HepG2 (cell line): ENCODE results near the gene SETD7. TPM values are rescaled to one million over a fixed set of nuclear protein-coding genes. Genes with fewer than 3 reads are reported as not detected.
A peak's percentile ranks its signal among the peaks of the same experiment; 100 is the strongest.

Experiments used
- BHLHE40 ChIP-seq: IDR thresholded peaks from 2 replicates; pipeline ENCODE4 v1.6.1; 2011; ENCODE audit warnings: low read length, improper control_type of control experiment
- CHCHD3 ChIP-seq: sonication (generic); formaldehyde crosslinking; IDR thresholded peaks from 2 replicates; pipeline ENCODE4 v1.8.0; 2022; ENCODE audit warnings: mild to moderate bottlenecking, missing genetic modification reagents, moderate library complexity
- DNMT3B ChIP-seq: conservative IDR thresholded peaks from 2 replicates; pipeline ENCODE4 v1.6.1; 2016; ENCODE audit warnings: missing biosample characterization, control low read depth
- HNRNPK ChIP-seq: fragments of 200-400 bp; formaldehyde crosslinking; IDR thresholded peaks from 2 replicates; pipeline ENCODE4 v1.6.1; 2018; ENCODE audit warnings: low read length, low read depth, moderate library complexity, mild to moderate bottlenecking; ENCODE audit not compliant: poor library complexity, severe bottlenecking
- KDM4B ChIP-seq: sonication (generic); formaldehyde crosslinking; IDR thresholded peaks from 2 replicates; pipeline ENCODE4 v1.4.0; 2020; ENCODE audit warnings: missing genetic modification reagents
- MAZ ChIP-seq, 2 experiments: sonication (generic) in 1 of 2; formaldehyde crosslinking in 1 of 2; IDR thresholded peaks; 2 replicates each; pipeline versions ENCODE4 v1.5.0 to v1.6.1; 2012 to 2020; ENCODE audit warnings: low read depth in 2 of 2, mild to moderate bottlenecking in 2 of 2, borderline replicate concordance in 1 of 2, improper control_type of control experiment in 1 of 2, low read length in 1 of 2, missing genetic modification reagents in 1 of 2, moderate library complexity in 1 of 2
- NFE2L1 ChIP-seq: sonication (generic); formaldehyde crosslinking; IDR thresholded peaks from 2 replicates; pipeline ENCODE4 v1.4.0; 2020; ENCODE audit warnings: missing genetic modification reagents, mild to moderate bottlenecking, borderline replicate concordance
- NR2F2 ChIP-seq: IDR thresholded peaks from 2 replicates; pipeline ENCODE4 v1.6.1; 2012; ENCODE audit warnings: low read depth, inconsistent platforms, borderline replicate concordance
- PCBP1 ChIP-seq: fragments of 200-400 bp; formaldehyde crosslinking; IDR thresholded peaks from 2 replicates; pipeline ENCODE4 v1.6.1; 2017; ENCODE audit warnings: mild to moderate bottlenecking, low read depth, low read length, borderline replicate concordance
- PRMT3 ChIP-seq: sonication (generic); formaldehyde crosslinking; IDR thresholded peaks from 2 replicates; pipeline ENCODE4 v1.8.1; 2022; ENCODE audit warnings: low read depth, mild to moderate bottlenecking, moderate library complexity, missing genetic modification reagents, borderline replicate concordance
- ZIK1 ChIP-seq: sonication (generic); formaldehyde crosslinking; IDR thresholded peaks from 2 replicates; pipeline ENCODE4 v1.5.0; 2020; ENCODE audit warnings: mild to moderate bottlenecking, low read depth, missing genetic modification reagents, borderline replicate concordance
- ZMYM3 ChIP-seq: sonication (generic); formaldehyde crosslinking; IDR thresholded peaks from 2 replicates; pipeline ENCODE4 v1.5.1; 2020; ENCODE audit warnings: mild to moderate bottlenecking, missing genetic modification reagents
- ZNF256 ChIP-seq: sonication (generic); formaldehyde crosslinking; conservative IDR thresholded peaks from 2 replicates; pipeline ENCODE4 v1.4.0; 2020; ENCODE audit warnings: missing genetic modification reagents
- ZNF354B ChIP-seq: sonication (generic); formaldehyde crosslinking; IDR thresholded peaks from 2 replicates; pipeline ENCODE4 v1.8.0; 2022; ENCODE audit warnings: mild to moderate bottlenecking, missing genetic modification reagents
- ZNF510 ChIP-seq: sonication (generic); formaldehyde crosslinking; IDR thresholded peaks from 2 replicates; pipeline ENCODE4 v1.4.0; 2020; ENCODE audit warnings: low read depth, mild to moderate bottlenecking, missing genetic modification reagents
- ZNF724P ChIP-seq: sonication (generic); formaldehyde crosslinking; IDR thresholded peaks from 2 replicates; pipeline ENCODE4 v1.8.0; 2022; ENCODE audit warnings: missing genetic modification reagents, borderline replicate concordance
- ZNF749 ChIP-seq: sonication (generic); formaldehyde crosslinking; IDR thresholded peaks from 2 replicates; pipeline ENCODE4 v1.8.0; 2022; ENCODE audit warnings: mild to moderate bottlenecking, missing genetic modification reagents, moderate library complexity, borderline replicate concordance
- ZNF891 ChIP-seq: sonication (generic); formaldehyde crosslinking; IDR thresholded peaks from 2 replicates; pipeline ENCODE4 v1.5.0; 2020; ENCODE audit warnings: mild to moderate bottlenecking, missing genetic modification reagents
- ZSCAN12 ChIP-seq: sonication (generic); formaldehyde crosslinking; IDR thresholded peaks from 2 replicates; pipeline ENCODE4 v1.9.0; 2021; ENCODE audit warnings: mild to moderate bottlenecking, missing genetic modification reagents
- polyA plus RNA-seq, 8 experiments: library from polyadenylated mRNA; depleted of rRNA in 3 of 8; stranded (reverse) in 7 of 8; unstranded in 1 of 8; fragments of >200 nt; fragmentation: Illumina TruSeq in 4 of 8; extraction: Trizol in 4 of 8; gene quantifications; 2 replicates each; pipeline versions ENCODE4 v1.2.1 to v1.2.3, GENCODE V29; 2011 to 2016; ENCODE audit warnings: low read depth in 4 of 8, missing spikeins in 1 of 8, mixed read lengths in 1 of 8; ENCODE audit not compliant: insufficient read depth in 1 of 8
- total RNA-seq, 5 experiments: library from RNA; depleted of rRNA; stranded (reverse); fragments of >200 nt; fragmentation: Illumina TruSeq; extraction: Trizol; gene quantifications; 2 replicates each; pipeline ENCODE4 v1.2.3, GENCODE V29; 2016; ENCODE audit warnings: low read depth in 1 of 5
- TF ChIP-seq, protein P1 (sequence below): sonication (generic); formaldehyde crosslinking; IDR thresholded peaks from 2 replicates; pipeline ENCODE4 v1.4.0; 2020; ENCODE audit warnings: missing genetic modification reagents, borderline replicate concordance
- TF ChIP-seq, protein P2 (sequence below): sonication (generic); formaldehyde crosslinking; IDR thresholded peaks from 2 replicates; pipeline ENCODE4 v1.5.1; 2020; ENCODE audit warnings: missing genetic modification reagents, mild to moderate bottlenecking, borderline replicate concordance
- TF ChIP-seq, protein P3 (sequence below): IDR thresholded peaks from 2 replicates; pipeline ENCODE4 v1.6.1; 2016; ENCODE audit warnings: missing biosample characterization, missing genetic modification reagents, low read depth

Gene SETD7
- total and polyA plus RNA-seq, 2 of the 13 experiments (the other 11 are each of a cell fraction or from before 2014, with no cell fraction given) = 0.08 to 0.22 TPM

DNA sequence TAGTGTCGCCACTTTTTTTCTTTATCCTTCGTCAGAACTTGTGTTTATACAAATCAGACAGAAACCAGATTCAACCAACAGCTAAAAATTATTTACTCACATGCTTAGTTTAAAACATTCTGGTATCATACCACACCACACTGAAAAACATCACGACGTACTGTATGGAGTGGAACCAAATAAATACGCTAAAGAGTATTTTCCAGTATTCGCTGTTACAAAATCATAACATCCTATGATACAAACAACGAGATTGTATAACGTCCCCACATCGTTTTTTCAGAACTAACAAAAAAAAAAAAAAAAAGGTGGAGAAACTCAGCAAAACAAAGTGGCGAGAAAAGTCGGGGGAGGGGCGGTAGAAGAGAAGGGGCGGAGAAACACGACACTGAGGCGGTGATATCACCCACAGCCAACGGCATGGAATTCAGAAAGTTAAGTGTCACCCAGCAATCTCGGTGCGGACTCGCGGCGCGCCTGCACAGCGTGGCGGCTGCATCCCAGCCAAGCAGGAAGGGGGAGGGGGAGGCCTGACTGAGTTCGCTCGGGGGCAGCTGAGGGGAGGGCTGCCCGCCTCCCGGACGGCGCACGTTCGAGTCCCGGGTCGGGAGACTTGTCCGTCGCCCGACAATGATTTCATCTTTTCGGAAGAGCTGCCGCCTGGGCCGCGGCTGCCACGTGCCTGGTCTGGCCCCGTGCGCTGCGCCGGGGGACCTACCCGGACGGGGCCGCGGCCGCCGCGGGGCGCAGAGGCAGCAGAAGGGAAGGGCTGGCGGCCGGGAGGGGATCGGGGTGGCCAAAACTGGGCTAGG is 920 bp downstream of the SETD7 start (continued):
- TF ChIP-seq, protein P1, sequence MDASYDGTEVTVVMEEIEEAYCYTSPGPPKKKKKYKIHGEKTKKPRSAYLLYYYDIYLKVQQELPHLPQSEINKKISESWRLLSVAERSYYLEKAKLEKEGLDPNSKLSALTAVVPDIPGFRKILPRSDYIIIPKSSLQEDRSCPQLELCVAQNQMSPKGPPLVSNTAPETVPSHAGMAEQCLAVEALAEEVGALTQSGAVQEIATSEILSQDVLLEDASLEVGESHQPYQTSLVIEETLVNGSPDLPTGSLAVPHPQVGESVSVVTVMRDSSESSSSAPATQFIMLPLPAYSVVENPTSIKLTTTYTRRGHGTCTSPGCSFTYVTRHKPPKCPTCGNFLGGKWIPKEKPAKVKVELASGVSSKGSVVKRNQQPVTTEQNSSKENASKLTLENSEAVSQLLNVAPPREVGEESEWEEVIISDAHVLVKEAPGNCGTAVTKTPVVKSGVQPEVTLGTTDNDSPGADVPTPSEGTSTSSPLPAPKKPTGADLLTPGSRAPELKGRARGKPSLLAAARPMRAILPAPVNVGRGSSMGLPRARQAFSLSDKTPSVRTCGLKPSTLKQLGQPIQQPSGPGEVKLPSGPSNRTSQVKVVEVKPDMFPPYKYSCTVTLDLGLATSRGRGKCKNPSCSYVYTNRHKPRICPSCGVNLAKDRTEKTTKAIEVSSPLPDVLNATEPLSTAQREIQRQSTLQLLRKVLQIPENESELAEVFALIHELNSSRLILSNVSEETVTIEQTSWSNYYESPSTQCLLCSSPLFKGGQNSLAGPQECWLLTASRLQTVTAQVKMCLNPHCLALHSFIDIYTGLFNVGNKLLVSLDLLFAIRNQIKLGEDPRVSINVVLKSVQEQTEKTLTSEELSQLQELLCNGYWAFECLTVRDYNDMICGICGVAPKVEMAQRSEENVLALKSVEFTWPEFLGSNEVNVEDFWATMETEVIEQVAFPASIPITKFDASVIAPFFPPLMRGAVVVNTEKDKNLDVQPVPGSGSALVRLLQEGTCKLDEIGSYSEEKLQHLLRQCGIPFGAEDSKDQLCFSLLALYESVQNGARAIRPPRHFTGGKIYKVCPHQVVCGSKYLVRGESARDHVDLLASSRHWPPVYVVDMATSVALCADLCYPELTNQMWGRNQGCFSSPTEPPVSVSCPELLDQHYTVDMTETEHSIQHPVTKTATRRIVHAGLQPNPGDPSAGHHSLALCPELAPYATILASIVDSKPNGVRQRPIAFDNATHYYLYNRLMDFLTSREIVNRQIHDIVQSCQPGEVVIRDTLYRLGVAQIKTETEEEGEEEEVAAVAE = no peak
- TF ChIP-seq NR2F2 (no peak), ZSCAN12 (no peak), ZNF749 (CRISPR knock-in tag) (no peak), ZNF724P (no peak), KDM4B (CRISPR knock-in tag) (no peak), BHLHE40 (0 out of 2 replicates have a peak, but pooled peaks have one; percentile 30), DNMT3B (CRISPR knock-in tag) (no peak), MAZ (IDR thresholded peaks at IDR 0.05; ENCODE audit: borderline replicate concordance, low read depth, low read length) (0 out of 2 replicates have a peak, but pooled peaks have one; percentile 31), MAZ (CRISPR knock-in tag; IDR thresholded peaks at IDR 0.05; ENCODE audit: low read depth) (no peak), ZMYM3 (CRISPR knock-in tag) (no peak), NFE2L1 (CRISPR knock-in tag) (no peak), PCBP1 (no peak), CHCHD3 (CRISPR knock-in tag) (no peak), ZNF256 (CRISPR knock-in tag) (no peak), HNRNPK (peak; percentile 24), ZNF891 (CRISPR knock-in tag) (no peak), ZNF510 (CRISPR knock-in tag) (no peak), ZNF354B (CRISPR knock-in tag) (no peak), ZIK1 (no peak), PRMT3 (CRISPR knock-in tag) (no peak)
- TF ChIP-seq, protein P2, sequence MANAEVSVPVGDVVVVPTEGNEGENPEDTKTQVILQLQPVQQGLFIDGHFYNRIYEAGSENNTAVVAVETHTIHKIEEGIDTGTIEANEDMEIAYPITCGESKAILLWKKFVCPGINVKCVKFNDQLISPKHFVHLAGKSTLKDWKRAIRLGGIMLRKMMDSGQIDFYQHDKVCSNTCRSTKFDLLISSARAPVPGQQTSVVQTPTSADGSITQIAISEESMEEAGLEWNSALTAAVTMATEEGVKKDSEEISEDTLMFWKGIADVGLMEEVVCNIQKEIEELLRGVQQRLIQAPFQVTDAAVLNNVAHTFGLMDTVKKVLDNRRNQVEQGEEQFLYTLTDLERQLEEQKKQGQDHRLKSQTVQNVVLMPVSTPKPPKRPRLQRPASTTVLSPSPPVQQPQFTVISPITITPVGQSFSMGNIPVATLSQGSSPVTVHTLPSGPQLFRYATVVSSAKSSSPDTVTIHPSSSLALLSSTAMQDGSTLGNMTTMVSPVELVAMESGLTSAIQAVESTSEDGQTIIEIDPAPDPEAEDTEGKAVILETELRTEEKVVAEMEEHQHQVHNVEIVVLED (CRISPR knock-in tag) = no peak
- TF ChIP-seq, protein P3, sequence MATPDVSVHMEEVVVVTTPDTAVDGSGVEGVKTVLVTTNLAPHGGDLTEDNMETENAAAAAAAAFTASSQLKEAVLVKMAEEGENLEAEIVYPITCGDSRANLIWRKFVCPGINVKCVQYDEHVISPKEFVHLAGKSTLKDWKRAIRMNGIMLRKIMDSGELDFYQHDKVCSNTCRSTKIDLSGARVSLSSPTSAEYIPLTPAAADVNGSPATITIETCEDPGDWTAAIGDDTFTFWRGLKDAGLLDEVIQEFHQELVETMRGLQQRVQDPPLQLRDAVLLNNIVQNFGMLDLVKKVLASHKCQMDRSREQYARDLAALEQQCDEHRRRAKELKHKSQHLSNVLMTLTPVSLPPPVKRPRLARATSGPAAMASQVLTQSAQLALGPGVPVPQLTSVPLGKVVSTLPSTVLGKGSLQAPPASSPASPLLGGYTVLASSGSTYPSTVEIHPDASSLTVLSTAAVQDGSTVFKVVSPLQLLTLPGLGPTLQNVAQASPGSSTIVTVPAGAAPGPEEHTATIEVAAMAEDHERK (CRISPR knock-in tag) = no peak
